Activated CD4-positive, alpha-beta T cell treated with anti-CD3 and anti-CD28 coated beads, Interleukin-2, amount 10 ng/mL, durations not matched to agents 7 days and 5 days (primary cell): Measurements from ENCODE around the gene E4F1. TPM values are rescaled to one million over a fixed set of nuclear protein-coding genes. Genes with fewer than 3 reads are reported as not detected.

Experiments used
- CTCF ChIA-PET: fragments of 350-600 bp; sonication (Branson Sonifier 250); formaldehyde crosslinking; loops from one replicate; lab custom pipeline; 2021; ENCODE audit warnings: antibody characterized with exemption; lab: Charles Lee
- POLR2A ChIA-PET: fragments of 350-600 bp; sonication (Branson Sonifier 250); formaldehyde crosslinking; loops from one replicate; lab custom pipeline; 2021; ENCODE audit warnings: antibody characterized with exemption; lab: Charles Lee
- DNase-seq: peaks from one replicate; pipeline ENCODE4 v3.0.0-alpha.2; 2020
- H3K27ac Mint-ChIP-seq: one replicate; pipeline ENCODE4 v1.8.0; 2021; ENCODE audit warnings: mild to moderate bottlenecking, moderate library complexity, mixed read lengths
- H3K27me3 Mint-ChIP-seq: one replicate; pipeline ENCODE4 v1.8.0; 2021; ENCODE audit warnings: mixed read lengths
- H3K36me3 Mint-ChIP-seq: one replicate; pipeline ENCODE4 v1.8.0; 2021; ENCODE audit warnings: low read depth, mixed read lengths
- H3K4me1 Mint-ChIP-seq: one replicate; pipeline ENCODE4 v1.8.0; 2021; ENCODE audit warnings: mixed read lengths
- H3K4me3 Mint-ChIP-seq: one replicate; pipeline ENCODE4 v1.8.0; 2021; ENCODE audit warnings: mild to moderate bottlenecking, moderate library complexity, mixed read lengths
- H3K9me3 Mint-ChIP-seq: one replicate; pipeline ENCODE4 v1.8.0; 2021; ENCODE audit warnings: mixed read lengths
- total RNA-seq, 2 experiments: library from RNA; stranded (reverse); gene quantifications; one replicate each; pipeline ENCODE4 v1.2.3, GENCODE V29; 2021

Gene E4F1
- total RNA-seq, 2 experiments from 2014 or later: 28.8 to 32.6 TPM

- no peak for DNase-seq
- Mint-ChIP-seq H3K36me3 (peaks cover 10% of the 10 kb centered on the region), H3K4me3 (no peak overlapping the region), H3K9me3 (no peaks in the 10 kb centered on the region), H3K27me3 (no peaks in the 10 kb centered on the region), H3K27ac (no peak overlapping the region), H3K4me1 (peaks cover 3% of the 10 kb centered on the region)
- CTCF ChIA-PET: interaction anchor here (1.2 kb wide), 1 partner anchor 7 kb away, joined by 3 read pairs; no protein-coding TSS in a partner anchor
- POLR2A ChIA-PET: no interaction called here
Measured at GRCh38 chr16:2231016-2231931, 7.9 kb downstream of the E4F1 start.

- Mint-ChIP-seq H3K27me3 (no peaks in the 10 kb centered on the region), H3K4me3 (no peak overlapping the region), H3K9me3 (no peaks in the 10 kb centered on the region), H3K27ac (no peak overlapping the region), H3K36me3 (peaks cover 10% of the 10 kb centered on the region), H3K4me1 (no peaks in the 10 kb centered on the region)
- DNase-seq: no peak
- POLR2A ChIA-PET: no interaction called here
- CTCF ChIA-PET: no interaction called here
Measured at GRCh38 chr16:2232094-2232990, 9.0 kb downstream of the E4F1 start.

- Mint-ChIP-seq H3K27me3 (no peaks in the 10 kb centered on the region), H3K27ac (no peak overlapping the region), H3K9me3 (no peaks in the 10 kb centered on the region), H3K4me1 (no peaks in the 10 kb centered on the region), H3K4me3 (no peak overlapping the region), H3K36me3 (peaks cover 10% of the 10 kb centered on the region)
- ChIA-PET CTCF (no interaction called here), POLR2A (no interaction called here)
- DNase-seq: no peak
Measured at GRCh38 chr16:2233046-2233775, 9.8 kb downstream of the E4F1 start.

GRCh38 chr16:2233872-2234812 lies 10.8 kb downstream of the E4F1 start:
- H3K27ac Mint-ChIP-seq: no peak overlapping the region
- H3K36me3 Mint-ChIP-seq: peaks cover 10% of the 10 kb centered on the region
- no peaks in the 10 kb centered on the region for H3K27me3 Mint-ChIP-seq
- CTCF ChIA-PET: no interaction called here
- no peak overlapping the region for H3K4me3 Mint-ChIP-seq
- no peaks in the 10 kb centered on the region for H3K9me3 Mint-ChIP-seq
- DNase-seq: no peak
- no peaks in the 10 kb centered on the region for H3K4me1 Mint-ChIP-seq
- POLR2A ChIA-PET: no interaction called here

- Mint-ChIP-seq H3K27me3 (no peaks in the 10 kb centered on the region), H3K4me1 (no peaks in the 10 kb centered on the region), H3K4me3 (no peak overlapping the region), H3K36me3 (peaks cover 11% of the 10 kb centered on the region), H3K27ac (no peak overlapping the region), H3K9me3 (no peaks in the 10 kb centered on the region)
- POLR2A ChIA-PET: no interaction called here
- CTCF ChIA-PET: no interaction called here
- no peak for DNase-seq
Measured at GRCh38 chr16:2234813-2235170, 11.4 kb downstream of the E4F1 start.

GRCh38 chr16:2235234-2235651 lies 11.9 kb downstream of the E4F1 start:
- no peak for DNase-seq
- Mint-ChIP-seq H3K36me3 (peaks cover 7% of the 10 kb centered on the region), H3K9me3 (no peaks in the 10 kb centered on the region), H3K4me1 (no peaks in the 10 kb centered on the region), H3K27me3 (no peaks in the 10 kb centered on the region), H3K27ac (no peak overlapping the region), H3K4me3 (no peak overlapping the region)
- ChIA-PET POLR2A (no interaction called here), CTCF (no interaction called here)

- no peaks in the 10 kb centered on the region for H3K27me3 Mint-ChIP-seq
- POLR2A ChIA-PET: no interaction called here
Measured at GRCh38 chr16:2235695-2236336, 12.4 kb downstream of the E4F1 start.

GRCh38 chr16:2236337-2237101 lies 13.1 kb downstream of the E4F1 start, which contains the start of gene DNASE1L2:
DNASE1L2 (plus strand) TSS chr16:2236444; CDS start chr16:2236817, 373 bp downstream.
- no peaks in the 10 kb centered on the region for H3K4me1 Mint-ChIP-seq
- H3K27ac Mint-ChIP-seq: no peak within 1 kb of the TSS
- H3K27me3 Mint-ChIP-seq: no peaks in the 10 kb centered on the region
- no peak for DNase-seq
- POLR2A ChIA-PET: no interaction called here
- H3K9me3 Mint-ChIP-seq: no peaks in the 10 kb centered on the region
- H3K4me3 Mint-ChIP-seq: no peak within 1 kb of the TSS
- CTCF ChIA-PET: interaction anchor here (1.0 to 1.5 kb wide), 2 partner anchors 15 to 19 kb away, joined by 3 to 5 read pairs; partner anchors contain the start of gene ECI1
- peaks cover 7% of the 10 kb centered on the region for H3K36me3 Mint-ChIP-seq

More at GRCh38 chr16:2235695-2236336, 12.4 kb downstream of the E4F1 start:
- DNase-seq: no peak
- Mint-ChIP-seq H3K4me1 (no peaks in the 10 kb centered on the region), H3K36me3 (peaks cover 7% of the 10 kb centered on the region), H3K9me3 (no peaks in the 10 kb centered on the region), H3K4me3 (no peak overlapping the region), H3K27ac (no peak overlapping the region)
- CTCF ChIA-PET: interaction anchor here (1.0 to 1.5 kb wide), 2 partner anchors 16 to 19 kb away, joined by 3 to 5 read pairs; partner anchors contain the start of gene ECI1

- DNase-seq: no peak
- Mint-ChIP-seq H3K27ac (no peak overlapping the region), H3K4me3 (no peak overlapping the region), H3K4me1 (no peaks in the 10 kb centered on the region), H3K9me3 (no peaks in the 10 kb centered on the region), H3K27me3 (no peaks in the 10 kb centered on the region), H3K36me3 (peaks cover 7% of the 10 kb centered on the region)
- POLR2A ChIA-PET: no interaction called here
- CTCF ChIA-PET: interaction anchor here (1.5 kb wide), 1 partner anchor 15 kb away, joined by 5 read pairs; the partner anchor contains the start of gene ECI1
Measured at GRCh38 chr16:2237102-2237482, 13.7 kb downstream of the E4F1 start.

- no peak overlapping the region for H3K27ac Mint-ChIP-seq
- no peaks in the 10 kb centered on the region for H3K9me3 Mint-ChIP-seq
- CTCF ChIA-PET: no interaction called here
- no peaks in the 10 kb centered on the region for H3K27me3 Mint-ChIP-seq
- H3K4me3 Mint-ChIP-seq: no peak overlapping the region
- peaks cover 11% of the 10 kb centered on the region for H3K36me3 Mint-ChIP-seq
- DNase-seq: no peak
- POLR2A ChIA-PET: no interaction called here
- peaks cover 3% of the 10 kb centered on the region for H3K4me1 Mint-ChIP-seq
Measured at GRCh38 chr16:2237493-2238149, 14.2 kb downstream of the E4F1 start.
